Keratinocyte (primary cell): ENCODE measurements around the gene TMEM17. TPM values are rescaled to one million over a fixed set of nuclear protein-coding genes. Genes with fewer than 3 reads are reported as not detected.

Source experiments
- DNase-seq: peaks from one replicate; pipeline ENCODE4 v3.0.0-alpha.2; 2011; ENCODE audit warnings: low read depth, missing footprints, low spot score
- FAIRE-seq: peaks from 2 replicates; lab custom pipeline; 2011; peaks lifted over from hg19 to GRCh38; lab: Jason Lieb, UNC
- H2AFZ ChIP-seq: 2 replicates; pipeline ENCODE4 v1.6.0; 2012; ENCODE audit warnings: low read length, control low read depth, inconsistent platforms; ENCODE audit not compliant: control insufficient read depth
- H3K27ac ChIP-seq: 2 replicates; pipeline ENCODE4 v1.5.1; 2011; ENCODE audit warnings: low read length; ENCODE audit not compliant: control insufficient read depth, insufficient read depth
- H3K27me3 ChIP-seq: 3 replicates; pipeline ENCODE4 v1.6.0; 2011; ENCODE audit warnings: low read length; ENCODE audit not compliant: control insufficient read depth, insufficient read depth; ENCODE audit errors: extremely low read depth
- H3K36me3 ChIP-seq, 2 experiments: 2 replicates in 1 of 2; 3 replicates in 1 of 2; pipeline ENCODE4 v1.5.1; 2011; ENCODE audit warnings: low read length in 2 of 2, mild to moderate bottlenecking in 1 of 2; ENCODE audit not compliant: control insufficient read depth in 2 of 2, insufficient read depth in 2 of 2; ENCODE audit errors: extremely low read depth in 1 of 2
- H3K4me1 ChIP-seq: 3 replicates; pipeline ENCODE4 v1.5.1; 2011; ENCODE audit warnings: low read length; ENCODE audit not compliant: control insufficient read depth, insufficient read depth; ENCODE audit errors: extremely low read depth
- H3K4me2 ChIP-seq: 3 replicates; pipeline ENCODE4 v1.6.0; 2011; ENCODE audit warnings: low read depth, low read length; ENCODE audit not compliant: control insufficient read depth, insufficient read depth; ENCODE audit errors: extremely low read depth
- H3K4me3 ChIP-seq, 3 experiments: fragments of 200-600 bp in 1 of 3; sonication (generic) in 1 of 3; 2 replicates in 2 of 3; 3 replicates in 1 of 3; pipeline ENCODE4 v1.5.1; 2011 to 2016; ENCODE audit warnings: low read length in 3 of 3, mild to moderate bottlenecking in 3 of 3, control low read depth in 2 of 3, inconsistent platforms in 1 of 3, low read depth in 1 of 3, mixed read lengths in 1 of 3, mixed run types in 1 of 3, moderate library complexity in 1 of 3; ENCODE audit not compliant: control insufficient read depth in 2 of 3, insufficient read depth in 2 of 3; ENCODE audit errors: extremely low read depth in 1 of 3
- H3K79me2 ChIP-seq: 2 replicates; pipeline ENCODE4 v1.6.0; 2012; ENCODE audit warnings: low read length; ENCODE audit not compliant: control insufficient read depth, insufficient read depth
- H3K9ac ChIP-seq: 3 replicates; pipeline ENCODE4 v1.6.0; 2011; ENCODE audit warnings: low read length; ENCODE audit not compliant: control insufficient read depth, insufficient read depth; ENCODE audit errors: extremely low read depth
- H3K9me1 ChIP-seq: 3 replicates; pipeline ENCODE4 v1.6.0; 2011; ENCODE audit warnings: low read length; ENCODE audit not compliant: control insufficient read depth, insufficient read depth; ENCODE audit errors: extremely low read depth
- H3K9me3 ChIP-seq: 2 replicates; pipeline ENCODE4 v1.5.1; 2012; ENCODE audit warnings: low read depth, low read length; ENCODE audit not compliant: control insufficient read depth
- H4K20me1 ChIP-seq: 3 replicates; pipeline ENCODE4 v1.6.0; 2011; ENCODE audit warnings: low read length; ENCODE audit not compliant: control insufficient read depth, insufficient read depth; ENCODE audit errors: extremely low read depth
- CTCF ChIP-seq, 3 experiments: IDR thresholded peaks in 1 of 3; conservative IDR thresholded peaks in 1 of 3; optimal IDR thresholded peaks in 1 of 3; 2 replicates in 2 of 3; 3 replicates in 1 of 3; pipeline versions ENCODE3 to v1.5.1; 2011; ENCODE audit warnings: low read length in 3 of 3, mild to moderate bottlenecking in 3 of 3, moderate library complexity in 2 of 3, control low read depth in 1 of 3, inconsistent platforms in 1 of 3; ENCODE audit not compliant: insufficient read depth in 2 of 3; ENCODE audit errors: extremely low read depth in 1 of 3
- EZH2 ChIP-seq: IDR thresholded peaks from one replicate; pipeline ENCODE4 v1.6.1; 2012; ENCODE audit warnings: inconsistent platforms, mild to moderate bottlenecking, low read length, moderate library complexity
- dilution Hi-C: fragments of 300-500 bp; cut with MboI; formaldehyde crosslinking; loops from one replicate; pipeline ENCODE4 v1.7.0; 2020; ENCODE audit warnings: low sequenced_read_pairs; ENCODE audit not compliant: extremely low pct_ligation_motif_present
- polyA plus RNA-seq, 5 experiments: library from polyadenylated mRNA; depleted of rRNA in 3 of 5; stranded (reverse) in 3 of 5; stranded (forward) in 1 of 5; unstranded in 1 of 5; fragments of >200 nt; gene quantifications; 1 replicate in 1 of 5; 2 replicates in 3 of 5; 3 replicates in 1 of 5; pipeline versions ENCODE4 v1.2.1 to v1.2.3, GENCODE V29; 2011 to 2012; ENCODE audit warnings: missing spikeins in 2 of 5, low read depth in 1 of 5, low replicate concordance in 1 of 5

TMEM17 gene
- polyA plus RNA-seq, 1 donor (not counting 4 experiments of a cell fraction or from before 2014, with no cell fraction given): 5.1 TPM

GRCh38 chr2:62459106-62459505, 46.9 kb downstream of the TMEM17 start:
- no peak for TF ChIP-seq CTCF (optimal IDR thresholded peaks at IDR 0.05 in 1 of 3, IDR thresholded peaks at IDR 0.05 in 1 of 3, conservative IDR thresholded peaks at IDR 0.05 in 1 of 3; ENCODE audit: extremely low read depth in 1 of 3, insufficient read depth in 2 of 3, low read length in 3 of 3)
- no peak for TF ChIP-seq EZH2
- Histone ChIP-seq H3K9me1 (no peaks in the 10 kb centered on the region), H3K4me2 (no peak overlapping the region), H3K79me2 (no peaks in the 10 kb centered on the region), H3K27ac (no peak overlapping the region), H3K9me3 (no peaks in the 10 kb centered on the region), H4K20me1 (no peaks in the 10 kb centered on the region), H3K36me3 (no peaks in the 10 kb centered on the region), H3K4me3 (no peak overlapping the region), H2AFZ (no peak overlapping the region), H3K4me1 (peaks cover 29% of the 10 kb centered on the region), H3K27me3 (no peaks in the 10 kb centered on the region), H3K9ac (no peak overlapping the region)
- dilution Hi-C loops: no loop called here
- no peak for DNase-seq
- FAIRE-seq: no peak

GRCh38 chr2:62458671-62459081, 47.3 kb downstream of the TMEM17 start:
- no peaks in the 10 kb centered on the region for H3K36me3 ChIP-seq
- TF ChIP-seq CTCF (optimal IDR thresholded peaks at IDR 0.05 in 1 of 3, IDR thresholded peaks at IDR 0.05 in 1 of 3, conservative IDR thresholded peaks at IDR 0.05 in 1 of 3; ENCODE audit: extremely low read depth in 1 of 3, insufficient read depth in 2 of 3, low read length in 3 of 3) (no peak), EZH2 (no peak)
- no peaks in the 10 kb centered on the region for H3K27me3 ChIP-seq
- H3K27ac ChIP-seq: no peak overlapping the region
- no peak overlapping the region for H3K4me3 ChIP-seq
- no peak overlapping the region for H3K4me2 ChIP-seq
- FAIRE-seq: no peak
- H3K4me1 ChIP-seq: peaks cover 34% of the 10 kb centered on the region
- H3K9ac ChIP-seq: no peak overlapping the region
- no peak overlapping the region for H2AFZ ChIP-seq
- dilution Hi-C loops: no loop called here
- H4K20me1 ChIP-seq: no peaks in the 10 kb centered on the region
- no peaks in the 10 kb centered on the region for H3K9me1 ChIP-seq
- H3K79me2 ChIP-seq: no peaks in the 10 kb centered on the region
- no peaks in the 10 kb centered on the region for H3K9me3 ChIP-seq
- no peak for DNase-seq
